K562 (cell line): ENCODE data around the gene AIFM3. TPM values are rescaled to one million over a fixed set of nuclear protein-coding genes. Genes with fewer than 3 reads are reported as not detected.

Experiments
- ATAC-seq: fragments of 200-7000 bp; cut with Tn5 transposase; 3 replicates; pipeline ENCODE4 v1.9.1; 2020; ENCODE audit warnings: moderate library complexity
- BruUV-seq: library from RNA; stranded (reverse); fragments of 400-500 nt; replicated peaks from 2 replicates; lab custom pipeline; 2021; lab: Mats Ljungman, UMichigan
- CTCF ChIA-PET: fragments of 300-600 bp; formaldehyde crosslinking; extraction: SDS; loops from one replicate; lab custom pipeline; 2021; ENCODE audit warnings: low intra/inter-chr PET ratio; lab: Yijun Ruan, JAX
- POLR2A ChIA-PET: fragments of 300-600, 350-650 bp; sonication (Branson Sonifier 250); formaldehyde crosslinking; extraction: SDS; loops from one replicate; lab custom pipeline; 2021; ENCODE audit warnings: antibody characterized with exemption, inconsistent platforms; lab: Yijun Ruan, JAX
- DNase-seq, 4 experiments: peaks; one replicate each; pipeline versions ENCODE4 v3.0.0 to v3.0.0-alpha.2; 2011 to 2018; ENCODE audit warnings: low spot score in 3 of 4, mixed read lengths in 3 of 4; ENCODE audit errors: extremely low read depth in 1 of 4
- FAIRE-seq: peaks from 2 replicates; lab custom pipeline; 2011; peaks lifted over from hg19 to GRCh38; lab: Jason Lieb, UNC
- H2AFZ ChIP-seq: 2 replicates; pipeline ENCODE4 v1.6.0; 2011; ENCODE audit warnings: low read depth, low read length, control low read depth, inconsistent platforms
- H3K27ac ChIP-seq: fragments of 200-600 bp; 3 replicates; pipeline ENCODE4 v1.8.0; 2011; ENCODE audit warnings: low read depth, mild to moderate bottlenecking, control low read depth, inconsistent platforms, low read length, moderate library complexity, mixed read lengths; ENCODE audit errors: extremely low read depth
- H3K27me3 ChIP-seq, 2 experiments: fragments of 300-600 bp in 1 of 2; 2 replicates in 1 of 2; 3 replicates in 1 of 2; pipeline versions ENCODE4 v1.6.0 to v1.8.0; 2011; ENCODE audit warnings: inconsistent platforms in 2 of 2, low read length in 2 of 2, mild to moderate bottlenecking in 1 of 2, mixed read lengths in 1 of 2, moderate library complexity in 1 of 2; ENCODE audit not compliant: control insufficient read depth in 2 of 2, insufficient read depth in 2 of 2
- H3K36me3 ChIP-seq: fragments of 300-600 bp; 3 replicates; pipeline ENCODE4 v1.8.0; 2011; ENCODE audit warnings: mild to moderate bottlenecking, low read length, inconsistent platforms; ENCODE audit not compliant: control insufficient read depth, insufficient read depth
- H3K4me1 ChIP-seq, 2 experiments: fragments of 200-600 bp in 1 of 2; replicated peaks in 1 of 2; 2 replicates in 1 of 2; 3 replicates in 1 of 2; pipeline versions ENCODE4 v1.5.1 to v1.8.0; 2011; ENCODE audit warnings: inconsistent platforms in 2 of 2, low read length in 2 of 2, mild to moderate bottlenecking in 1 of 2, mixed read lengths in 1 of 2, moderate library complexity in 1 of 2; ENCODE audit not compliant: control insufficient read depth in 2 of 2, insufficient read depth in 2 of 2
- H3K4me2 ChIP-seq: 2 replicates; pipeline ENCODE4 v1.6.1; 2011; ENCODE audit warnings: low read length, control low read depth, inconsistent platforms, mixed read lengths; ENCODE audit not compliant: insufficient read depth
- H3K4me3 ChIP-seq: fragments of 200-600 bp; sonication (generic), shearing (Covaris generic); 2 replicates; pipeline ENCODE4 v1.5.1; 2016; ENCODE audit warnings: control low read depth, inconsistent platforms
- H3K79me2 ChIP-seq: fragments of 200-600 bp; 3 replicates; pipeline ENCODE4 v1.8.0; 2011; ENCODE audit warnings: low read length, inconsistent platforms; ENCODE audit not compliant: control insufficient read depth, insufficient read depth
- H3K9ac ChIP-seq, 2 experiments: 2 replicates each; pipeline versions ENCODE4 v1.6.0 to v1.6.1; 2011; ENCODE audit warnings: low read depth in 2 of 2, low read length in 2 of 2, control low read depth in 1 of 2, inconsistent platforms in 1 of 2, mild to moderate bottlenecking in 1 of 2, mixed read lengths in 1 of 2; ENCODE audit not compliant: insufficient read depth in 1 of 2
- H3K9me1 ChIP-seq: one replicate; pipeline ENCODE4 v1.6.0; 2011; ENCODE audit warnings: inconsistent platforms, mild to moderate bottlenecking, low read length, moderate library complexity; ENCODE audit not compliant: control insufficient read depth, insufficient read depth
- H3K9me3 ChIP-seq: replicated peaks from 2 replicates; pipeline ENCODE4 v1.5.1; 2011; ENCODE audit warnings: low read depth, low read length, inconsistent platforms; ENCODE audit not compliant: control insufficient read depth, insufficient read depth
- H4K20me1 ChIP-seq: replicated peaks from 2 replicates; pipeline ENCODE4 v1.6.1; 2011; ENCODE audit warnings: low read length, inconsistent platforms, mixed read lengths; ENCODE audit not compliant: control insufficient read depth, insufficient read depth
- E2F4 ChIP-seq: sonication (generic); formaldehyde crosslinking; IDR thresholded peaks from 2 replicates; pipeline ENCODE4 v1.8.0; 2022; ENCODE audit warnings: mild to moderate bottlenecking, low read depth, missing genetic modification reagents
- FOXK1 ChIP-seq: sonication (generic); formaldehyde crosslinking; IDR thresholded peaks from 2 replicates; pipeline ENCODE4 v1.8.0; 2022; ENCODE audit warnings: missing genetic modification reagents, mild to moderate bottlenecking, borderline replicate concordance
- HNRNPUL1 ChIP-seq: fragments of 200-400 bp; formaldehyde crosslinking; IDR thresholded peaks from 2 replicates; pipeline ENCODE4 v1.6.1; 2017; ENCODE audit warnings: low read length
- LEF1 ChIP-seq: fragments of 450-650 bp; IDR thresholded peaks from 2 replicates; pipeline ENCODE4 v1.6.1; 2016; ENCODE audit warnings: mild to moderate bottlenecking
- MYBL2 ChIP-seq, 2 experiments: fragments of 450-650 bp in 1 of 2; sonication (generic) in 1 of 2; formaldehyde crosslinking in 1 of 2; IDR thresholded peaks; 2 replicates each; pipeline versions ENCODE4 v1.6.1 to v1.8.1; 2017 to 2022; ENCODE audit warnings: borderline replicate concordance in 1 of 2, inconsistent platforms in 1 of 2, low read depth in 1 of 2, mild to moderate bottlenecking in 1 of 2, missing genetic modification reagents in 1 of 2, moderate library complexity in 1 of 2
- PHTF2 ChIP-seq: fragments of 250-450 bp; sonication (Bioruptor Pico); IDR thresholded peaks from 2 replicates; pipeline ENCODE4 v1.5.0; 2021; ENCODE audit warnings: mild to moderate bottlenecking
- PKNOX1 ChIP-seq: fragments of 450-650 bp; IDR thresholded peaks from 2 replicates; pipeline ENCODE4 v1.6.1; 2016
- RUNX1 ChIP-seq: sonication (generic); IDR thresholded peaks from 2 replicates; pipeline ENCODE4 v1.6.1; 2016; ENCODE audit warnings: antibody characterized with exemption, low read depth
- TFAP4 ChIP-seq: sonication (generic); formaldehyde crosslinking; IDR thresholded peaks from 2 replicates; pipeline ENCODE4 v1.8.0; 2022; ENCODE audit warnings: missing genetic modification reagents, mild to moderate bottlenecking, moderate library complexity, borderline replicate concordance
- ZNF253 ChIP-seq: fragments of 250-450 bp; sonication (Bioruptor Pico); conservative IDR thresholded peaks from 2 replicates; pipeline ENCODE4 v1.6.1; 2021; ENCODE audit warnings: mild to moderate bottlenecking
- ZNF655 ChIP-seq: fragments of 250-450 bp; sonication (Bioruptor Pico); IDR thresholded peaks from 2 replicates; pipeline ENCODE4 v1.5.0; 2021
- WGBS: fragments of 100-300 bp; shearing (Covaris generic); methylation state at CpG from one replicate; pipeline ENCODE4 v1.1.6; 2016; ENCODE audit warnings: low coverage, mixed read lengths; ENCODE audit not compliant: insufficient coverage; ENCODE audit errors: missing lambda C conversion rate; 5-methylcytosine and 5-hydroxymethylcytosine counted together
- in situ Hi-C: fragments of 300-500 bp; cut with MboI; formaldehyde crosslinking; loops from 4 replicates; pipeline ENCODE4 v1.15.0; 2018; ENCODE audit warnings: inconsistent platforms, mixed read lengths
- intact Hi-C: fragments of 100-400 bp; cut with micrococcal nuclease; formaldehyde crosslinking; loops from 2 replicates; pipeline ENCODE4 v1.14.2; 2022
- polyA plus RNA-seq, 8 experiments: library from polyadenylated mRNA; depleted of rRNA in 4 of 8; stranded (reverse) in 5 of 8; unstranded in 3 of 8; fragments of >200 nt; fragmentation: Nextera tagmentation in 2 of 8; fragmentation: Illumina TruSeq in 1 of 8; extraction: Ambion mirVana in 2 of 8; extraction: Trizol in 1 of 8; gene quantifications; 2 replicates each; pipeline versions ENCODE4 v1.2.1 to v1.2.3, GENCODE V29; 2011 to 2014; ENCODE audit warnings: inconsistent platforms in 1 of 8, missing spikeins in 1 of 8
- total RNA-seq, 7 experiments: library from RNA; depleted of rRNA in 6 of 7; stranded (reverse); fragments of >200 nt in 6 of 7; fragmentation: Illumina TruSeq in 2 of 7; extraction: Trizol in 2 of 7; gene quantifications; 2 replicates each; pipeline versions ENCODE4 v1.2.1 to v1.2.3, GENCODE V29; 2011 to 2021; ENCODE audit warnings: low replicate concordance in 1 of 7

AIFM3 gene
- total and polyA plus RNA-seq, 9 of the 15 experiments (the other 6 are each of a cell fraction or from before 2014, with no cell fraction given) = 0.03 to 0.20 (median 0.07) TPM; not detected in 1

GRCh38 chr22:20998411-20999336, 31.6 kb downstream of the AIFM3 start:
- Histone ChIP-seq H3K9me1 (no peaks in the 10 kb centered on the region), H2AFZ (no peak overlapping the region), H3K36me3 (peaks cover 73% of the 10 kb centered on the region), H3K4me2 (no peak overlapping the region), H3K4me3 (no peak overlapping the region), H3K4me1 (peaks cover 21 to 93% of the 10 kb centered on the region in 2 experiments), H3K9ac (peak overlapping the region in 1 of 2 experiments; percentile 93; a peak in 2 of 4 replicates), H3K27ac (no peak overlapping the region; the same call in 2 of the 3 replicates), H3K79me2 (peaks cover 42% of the 10 kb centered on the region), H3K27me3 (no peaks in the 10 kb centered on the region), H4K20me1 (peaks cover 28% of the 10 kb centered on the region; the same call in 1 of the 2 replicates), H3K9me3 (no peaks in the 10 kb centered on the region)
- BruUV-seq = no TSS peak
- in situ Hi-C loops = no loop called here
- ATAC-seq (no peak), FAIRE-seq (no peak), DNase-seq (peak in 1 of 4 experiments; percentile 63)
- 67% methylated on average over 7 of the region's 7 CpGs for WGBS
- intact Hi-C loops = no loop called here
- ChIA-PET POLR2A (interaction anchor here (0.6 to 17.9 kb wide), 22 partner anchors 9 to 522 kb away, joined by 3 to 451 read pairs (median 5); partner anchors contain the start of genes AIFM3, CRKL, LZTR1 and P2RX6), CTCF (no interaction called here)
- TF ChIP-seq PKNOX1 = no peak
- no peak for TF ChIP-seq LEF1
- no peak for TF ChIP-seq TFAP4
- 0 out of 2 replicates have a peak, but pooled peaks have one; percentile 20 for TF ChIP-seq PHTF2 (CRISPR knock-in tag)
- 0 out of 2 replicates have a peak, but pooled peaks have one; percentile 46 for TF ChIP-seq ZNF253 (CRISPR knock-in tag)
- TF ChIP-seq RUNX1 = no peak
- no peak for TF ChIP-seq ZNF655
- no peak for TF ChIP-seq FOXK1 (CRISPR knock-in tag)
- no peak for TF ChIP-seq E2F4 (CRISPR knock-in tag)
- no peak for TF ChIP-seq HNRNPUL1
- TF ChIP-seq MYBL2 (IDR thresholded peaks at IDR 0.05; ENCODE audit: low read depth) = no peak
- no peak for TF ChIP-seq MYBL2 (CRISPR knock-in tag; IDR thresholded peaks at IDR 0.05; ENCODE audit: borderline replicate concordance)
